Hepatocyte (in vitro differentiated cells): ENCODE data around the gene RCAN2.

Experiments used
- CTCF ChIP-seq: fragments of 200-600 bp; sonication (generic); IDR thresholded peaks from 2 replicates; pipeline ENCODE4 v1.5.1; 2016; ENCODE audit warnings: antibody characterized with exemption, mild to moderate bottlenecking; ENCODE audit not compliant: poor library complexity
- EZH2 ChIP-seq: fragments of 200-600 bp; sonication (generic); IDR thresholded peaks from 2 replicates; pipeline ENCODE4 v1.6.1; 2016; ENCODE audit warnings: antibody characterized with exemption, mild to moderate bottlenecking, borderline replicate concordance
- EZH2phosphoT487 ChIP-seq: fragments of 200-600 bp; sonication (generic); IDR thresholded peaks from one replicate; pipeline ENCODE4 v1.6.1; 2018; ENCODE audit warnings: antibody characterized with exemption, mild to moderate bottlenecking, low read depth, moderate library complexity; ENCODE audit not compliant: unreplicated experiment, severe bottlenecking

- TF ChIP-seq CTCF (no peak), EZH2 (no peak), EZH2phosphoT487 (no peak)
These were observed 13.0 kb upstream of the RCAN2 start for GRCh38 chr6:46504242-46504641.
